Erythroblast (primary cell): ENCODE data around the gene BRD9.
A peak's percentile ranks its signal among the peaks of the same experiment; 100 is the strongest.

ENCODE experiments used
- DNase-seq, 2 experiments: peaks; one replicate each; lab custom pipeline; 2025; lab: John Stamatoyannopoulos, UW
- GATA1 ChIP-seq: IDR thresholded peaks from 2 replicates; pipeline ENCODE4 v1.6.1; 2011; ENCODE audit warnings: low read depth, mild to moderate bottlenecking, control low read depth, low read length, moderate library complexity
- POLR2A ChIP-seq: IDR thresholded peaks from 2 replicates; pipeline ENCODE4 v1.6.1; 2011; ENCODE audit warnings: mild to moderate bottlenecking, low read length

BRD9 gene

GRCh38 chr5:900781-901180 is 8.2 kb upstream of the BRD9 start:
- TF ChIP-seq POLR2A (no peak), GATA1 (no peak)
- DNase-seq, result no peak

DNA sequence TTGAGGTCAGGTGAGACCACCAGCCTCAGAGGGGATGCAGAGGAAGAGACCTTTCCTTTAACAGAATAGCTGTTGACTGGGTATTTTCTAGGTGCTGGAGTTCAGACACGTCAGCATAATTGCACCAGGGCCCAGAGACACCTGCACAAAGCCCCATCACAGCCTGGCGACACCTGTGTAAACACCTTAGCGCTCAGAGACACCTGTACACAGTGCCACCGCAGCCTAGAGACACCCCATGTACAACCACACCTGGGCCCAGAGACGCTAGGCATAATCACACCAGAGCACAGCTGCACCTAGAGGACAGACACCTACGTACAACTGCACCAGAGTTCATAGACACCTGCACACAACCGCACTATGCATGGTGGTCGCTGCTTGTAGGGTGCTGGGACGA is 1.1 kb upstream of the BRD9 start:
- TF ChIP-seq GATA1, result no peak
- TF ChIP-seq POLR2A, result no peak
- DNase-seq, result no peak

DNA sequence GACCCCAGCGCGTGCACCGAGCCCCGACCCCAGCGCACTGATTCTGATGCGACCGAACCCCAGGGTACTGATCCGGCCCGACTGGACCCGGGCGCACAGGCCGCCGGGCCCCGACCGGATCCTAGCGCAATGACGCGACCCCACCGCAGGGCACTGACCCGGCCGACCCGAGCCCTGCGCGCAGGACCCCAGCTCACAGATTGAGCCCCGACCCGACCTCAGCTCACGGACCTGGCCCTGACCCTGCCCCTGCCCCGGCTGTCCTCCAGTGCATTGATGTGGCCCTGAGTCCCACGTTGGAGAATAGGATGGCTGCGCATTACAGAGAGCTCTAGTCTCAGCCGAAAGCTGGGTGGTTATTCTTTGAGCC is 521 bp upstream of the BRD9 start:
- no peak for TF ChIP-seq GATA1
- no peak for TF ChIP-seq POLR2A
- DNase-seq, result peak; percentile 46 to 62

GRCh38 chr5:891837-892393 is 686 bp downstream of the BRD9 start:
- TF ChIP-seq POLR2A (no peak), GATA1 (no peak)
- DNase-seq, result peak; percentile 42 to 60

DNA sequence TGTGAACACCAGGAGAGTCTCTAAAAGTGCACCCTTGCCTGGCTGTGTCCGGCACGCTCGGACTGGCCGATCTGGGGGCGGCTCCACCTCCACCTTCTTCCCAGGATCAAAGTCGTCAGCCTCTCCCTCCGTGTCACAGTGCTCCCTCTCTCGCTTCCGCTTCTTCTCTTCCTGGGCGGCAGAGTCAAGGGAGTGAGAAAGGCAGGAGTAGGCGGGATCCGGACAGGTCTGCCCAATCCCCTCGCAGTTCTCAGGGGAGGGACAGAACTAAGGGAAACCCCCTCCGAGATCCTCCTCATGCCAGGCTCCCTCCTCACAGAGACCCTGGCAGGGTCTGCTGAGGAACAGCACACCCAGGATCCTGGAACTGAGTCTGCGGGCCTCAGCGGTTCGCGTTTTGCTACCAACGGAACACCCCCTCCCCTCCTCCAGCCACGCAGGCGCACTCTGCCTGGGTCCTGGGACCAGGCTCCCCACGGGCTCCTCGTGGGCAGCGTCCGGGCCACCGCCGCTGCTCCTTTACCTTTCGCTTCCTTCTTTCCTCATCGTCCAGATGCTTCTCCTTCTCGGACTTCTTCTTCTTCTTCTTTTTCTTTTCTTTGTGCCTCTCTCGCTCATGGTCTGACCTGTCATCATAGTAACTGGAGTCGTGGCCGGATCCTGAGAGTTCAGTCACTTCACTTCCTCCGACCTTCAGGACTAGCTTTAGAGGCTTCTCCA is 1.3 kb downstream of the BRD9 start:
- TF ChIP-seq POLR2A, result no peak
- no peak for TF ChIP-seq GATA1

GRCh38 chr5:889075-889710 is 3.4 kb downstream of the BRD9 start:
- DNase-seq, result no peak
- TF ChIP-seq GATA1 (no peak), POLR2A (no peak)

More for the DNA sequence above, 1.3 kb downstream of the BRD9 start:
- DNase-seq, result no peak

- TF ChIP-seq GATA1 (no peak), POLR2A (no peak)
- no peak for DNase-seq
These were observed 4.0 kb downstream of the BRD9 start for GRCh38 chr5:888638-889035.

DNA sequence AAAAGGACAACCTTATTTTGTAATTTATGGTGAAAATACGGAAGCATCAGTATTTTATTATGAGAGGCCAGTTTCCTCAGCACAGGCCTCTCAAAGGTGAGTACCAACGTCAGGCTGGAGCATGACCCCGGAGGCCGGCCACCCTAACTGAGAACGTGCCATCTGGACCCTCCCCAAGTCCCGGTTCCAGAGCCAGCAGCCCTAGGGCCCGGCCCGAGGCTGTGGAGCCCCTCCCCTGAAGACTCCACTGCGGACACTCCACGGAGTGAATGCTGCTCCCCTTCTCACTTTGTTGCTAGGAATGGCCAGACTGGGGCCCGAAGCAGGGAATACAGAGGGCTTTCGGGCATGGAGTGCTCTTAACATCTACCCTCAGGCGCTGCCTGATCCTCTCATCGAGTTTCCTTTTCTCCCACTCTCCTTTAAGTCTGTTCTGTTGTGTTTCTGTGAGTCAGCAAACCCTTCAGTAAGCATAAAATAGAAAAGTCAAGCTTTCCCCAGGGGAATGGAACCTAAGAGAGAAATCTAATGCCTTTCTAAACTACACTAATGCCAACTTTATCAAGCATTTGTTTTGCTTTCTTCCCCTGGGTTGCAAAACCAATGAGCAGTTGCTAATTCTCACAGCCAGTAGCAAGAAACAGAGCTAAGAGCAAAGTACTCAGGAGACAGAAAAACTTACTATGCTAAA is 4.5 kb downstream of the BRD9 start:
- DNase-seq, result no peak

DNA sequence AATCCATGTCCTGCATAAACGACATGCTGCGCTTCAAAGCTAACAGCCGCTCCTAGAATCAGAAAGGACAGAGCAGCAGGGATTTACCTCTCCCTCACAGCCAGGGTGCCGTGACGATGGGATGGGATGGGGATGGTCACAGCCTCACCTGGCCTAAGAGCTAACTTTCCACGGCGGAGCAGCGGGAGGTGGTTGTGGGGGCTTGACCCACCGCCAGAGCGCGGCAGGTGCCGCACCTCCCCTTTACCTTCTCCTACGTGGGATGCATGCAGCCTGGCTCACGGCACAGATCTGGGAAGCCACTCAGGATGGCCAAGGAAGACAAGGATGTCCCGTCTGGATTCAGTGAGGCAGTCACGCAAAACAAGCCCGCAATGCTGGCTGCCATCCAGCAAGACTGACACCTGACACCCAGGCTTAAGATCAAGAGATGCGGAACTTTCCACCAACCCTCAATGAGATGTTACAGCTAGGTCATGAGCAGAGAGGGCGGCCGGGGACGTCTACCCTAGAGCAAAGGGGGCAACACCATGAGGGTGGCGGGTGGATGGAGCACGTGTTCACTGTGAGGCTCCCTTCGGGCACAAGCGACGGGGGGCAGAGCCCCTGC is 5.8 kb downstream of the BRD9 start:
- no peak for DNase-seq
- no peak for TF ChIP-seq POLR2A
- TF ChIP-seq GATA1, result no peak

More for the DNA sequence above, 4.5 kb downstream of the BRD9 start:
- TF ChIP-seq GATA1 (no peak), POLR2A (no peak)

DNA sequence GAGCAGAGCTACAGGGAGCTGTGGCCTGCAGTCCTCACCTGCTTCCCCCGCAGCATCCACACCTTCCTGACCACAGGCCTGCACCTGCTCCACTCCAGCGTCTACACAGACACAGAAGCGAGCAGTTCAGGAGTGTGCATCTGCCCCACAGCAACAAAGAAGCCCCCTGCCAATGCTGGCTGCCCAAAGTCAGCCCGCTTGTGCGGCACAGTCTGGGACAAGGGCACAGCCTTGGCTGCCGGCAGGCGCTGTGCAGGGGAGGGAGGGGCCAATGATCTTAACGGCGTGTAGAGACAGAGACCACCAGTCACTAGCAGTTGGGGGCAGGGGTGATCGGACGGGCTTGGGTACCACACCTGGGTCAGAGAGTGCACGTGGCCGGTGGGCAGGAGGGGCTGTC is 6.6 kb downstream of the BRD9 start:
- no peak for TF ChIP-seq GATA1
- no peak for TF ChIP-seq POLR2A
- DNase-seq, result no peak

DNA sequence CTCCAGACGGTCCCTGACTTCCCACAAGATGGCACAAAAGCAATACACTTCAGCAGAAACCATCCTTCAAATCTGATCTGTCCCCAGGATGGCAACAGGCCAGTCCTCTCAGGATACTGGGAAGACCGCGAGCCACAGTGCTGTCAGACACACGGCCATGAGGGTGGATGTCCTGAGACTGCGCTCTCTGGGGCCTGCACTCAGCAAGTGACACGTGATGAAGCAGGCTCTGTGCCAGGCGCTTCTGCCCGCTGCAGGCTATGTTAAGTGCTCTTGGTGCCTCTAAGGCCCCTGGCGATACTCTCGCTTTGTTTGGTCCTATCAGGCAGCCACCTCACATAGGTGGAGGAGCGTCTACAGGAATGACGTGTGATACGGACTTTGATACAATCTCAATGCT is 7.1 kb downstream of the BRD9 start:
- TF ChIP-seq POLR2A (no peak), GATA1 (no peak)
- peak in 1 of 2 experiments; percentile 25 for DNase-seq

DNA sequence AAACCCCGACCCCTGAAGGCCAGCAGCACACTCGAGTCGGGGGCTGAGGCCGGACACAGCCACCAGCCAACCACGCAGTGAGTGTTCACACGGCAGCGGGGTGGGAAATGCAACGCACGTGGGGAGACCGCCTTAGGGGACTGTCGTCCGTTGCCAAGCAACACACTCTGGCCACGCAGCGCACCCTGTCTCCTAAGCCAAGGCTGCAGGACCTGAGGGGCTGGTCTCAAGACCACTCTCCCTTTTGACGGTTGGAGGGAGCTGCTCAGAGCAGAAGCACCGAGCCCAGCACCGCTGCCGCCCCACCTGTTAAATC is 7.5 kb downstream of the BRD9 start:
- TF ChIP-seq GATA1, result no peak
- TF ChIP-seq POLR2A, result no peak
- DNase-seq, result no peak

DNA sequence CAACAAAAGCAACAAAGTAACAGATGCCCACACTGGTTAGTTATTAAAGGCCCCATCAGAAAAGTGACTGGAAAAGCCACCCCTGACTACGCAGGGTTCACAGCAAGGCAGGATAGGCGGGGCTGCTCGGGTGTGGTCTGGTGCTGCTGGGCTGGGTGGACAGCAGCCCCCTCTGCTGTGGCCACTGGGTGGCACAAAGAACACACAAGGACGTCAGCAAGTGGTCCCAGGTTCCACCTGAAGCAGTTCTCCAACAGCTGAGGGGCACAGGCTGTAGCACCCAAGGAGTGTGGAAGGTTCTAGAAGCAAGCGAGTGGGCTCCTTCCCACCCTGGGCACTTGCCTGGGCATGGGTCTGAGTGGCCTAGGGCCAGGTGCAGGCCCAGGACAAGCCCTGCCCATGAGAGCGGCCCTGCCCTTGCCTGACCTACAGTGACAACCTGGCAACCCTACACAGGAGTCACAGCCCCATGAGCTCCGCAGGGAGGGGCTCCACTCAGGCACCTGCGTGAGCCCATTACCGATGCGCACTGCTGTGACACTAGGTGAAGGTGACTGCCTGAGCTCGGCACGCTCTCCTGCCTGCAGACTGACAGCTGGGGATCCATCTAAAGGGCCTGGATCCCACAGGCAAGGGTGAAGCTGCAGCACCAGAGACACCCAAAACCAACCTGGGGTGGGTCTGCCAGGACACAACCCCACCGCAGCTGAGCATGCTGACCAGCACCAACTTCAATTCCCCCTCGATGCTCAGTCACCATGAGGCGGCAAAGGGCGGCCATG is 8.1 kb downstream of the BRD9 start:
- DNase-seq, result peak; percentile 19 to 28
- TF ChIP-seq POLR2A (no peak), GATA1 (no peak)
